SK-N-SH (cell line): ENCODE results near the gene UBTD2. TPM values are rescaled to one million over a fixed set of nuclear protein-coding genes. Genes with fewer than 3 reads are reported as not detected.

Source experiments
- CTCF ChIA-PET: fragments of 300-600, 350-600 bp; formaldehyde crosslinking; extraction: SDS; loops from one replicate; lab custom pipeline; 2021; lab: Yijun Ruan, JAX
- POLR2A ChIA-PET: fragments of 350-600 bp; sonication (Branson Sonifier 250); formaldehyde crosslinking; extraction: SDS; loops from one replicate; lab custom pipeline; 2020; ENCODE audit warnings: antibody characterized with exemption, inconsistent platforms; lab: Yijun Ruan, JAX
- DNase-seq: peaks from one replicate; pipeline ENCODE4 v3.0.0; 2012
- H2AFZ ChIP-seq: fragments of 200-600 bp; sonication (generic); 2 replicates; pipeline ENCODE4 v1.8.1; 2016; ENCODE audit warnings: antibody characterized with exemption, mild to moderate bottlenecking, low read depth
- H3F3A ChIP-seq: fragments of 200-600 bp; sonication (generic); replicated peaks from 2 replicates; pipeline ENCODE3; 2016; ENCODE audit warnings: antibody characterized with exemption, mild to moderate bottlenecking; ENCODE audit not compliant: insufficient read depth
- H3K27ac ChIP-seq, 2 experiments: fragments of 200-500 bp in 1 of 2; fragments of 200-600 bp in 1 of 2; sonication (Bioruptor generic) in 1 of 2; sonication (generic), shearing (Covaris generic) in 1 of 2; 2 replicates each; pipeline versions ENCODE4 v1.5.1 to v1.6.1; 2014 to 2016; ENCODE audit warnings: low read depth in 2 of 2, inconsistent platforms in 1 of 2, low read length in 1 of 2, mild to moderate bottlenecking in 1 of 2, mixed read lengths in 1 of 2
- H3K27me3 ChIP-seq: fragments of 200-600 bp; sonication (generic), shearing (Covaris generic); 2 replicates; pipeline ENCODE4 v1.6.1; 2016; ENCODE audit warnings: mixed run types; ENCODE audit not compliant: insufficient read depth
- H3K36me3 ChIP-seq, 2 experiments: fragments of 200-500 bp in 1 of 2; fragments of 200-600 bp in 1 of 2; sonication (Bioruptor generic) in 1 of 2; sonication (generic) in 1 of 2; replicated peaks in 1 of 2; 2 replicates each; pipeline versions ENCODE3 to v1.5.1; 2014 to 2016; ENCODE audit warnings: low read length in 1 of 2, mild to moderate bottlenecking in 1 of 2; ENCODE audit not compliant: insufficient read depth in 2 of 2, control insufficient read depth in 1 of 2
- H3K4me1 ChIP-seq, 2 experiments: fragments of 200-500 bp in 1 of 2; fragments of 200-600 bp in 1 of 2; sonication (Bioruptor generic) in 1 of 2; sonication (generic), shearing (Covaris generic) in 1 of 2; 2 replicates each; pipeline versions ENCODE4 v1.5.1 to v1.6.1; 2014 to 2016; ENCODE audit warnings: low read depth in 1 of 2, low read length in 1 of 2, mixed run types in 1 of 2; ENCODE audit not compliant: insufficient read depth in 2 of 2, control insufficient read depth in 1 of 2
- H3K4me2 ChIP-seq: fragments of 200-600 bp; sonication (generic), shearing (Covaris generic); 2 replicates; pipeline ENCODE4 v1.6.1; 2017; ENCODE audit warnings: mixed run types
- H3K4me3 ChIP-seq, 2 experiments: fragments of 200-500 bp in 1 of 2; fragments of 200-600 bp in 1 of 2; sonication (Bioruptor generic) in 1 of 2; sonication (generic), shearing (Covaris generic) in 1 of 2; 2 replicates each; pipeline versions ENCODE4 v1.5.1 to v1.8.1; 2014 to 2016; ENCODE audit warnings: low read depth in 2 of 2, inconsistent platforms in 1 of 2, low read length in 1 of 2, mild to moderate bottlenecking in 1 of 2, mixed read lengths in 1 of 2, moderate library complexity in 1 of 2
- H3K79me2 ChIP-seq: fragments of 200-600 bp; sonication (generic); 2 replicates; pipeline ENCODE4 v1.8.1; 2017; ENCODE audit warnings: mild to moderate bottlenecking; ENCODE audit not compliant: insufficient read depth
- H3K9ac ChIP-seq: fragments of 200-600 bp; sonication (generic); 2 replicates; pipeline ENCODE4 v1.6.1; 2017; ENCODE audit warnings: mixed run types
- H3K9me2 ChIP-seq: fragments of 200-600 bp; sonication (generic); 2 replicates; pipeline ENCODE4 v1.6.1; 2017; ENCODE audit warnings: mixed run types
- H3K9me3 ChIP-seq: fragments of 200-600 bp; sonication (generic); 2 replicates; pipeline ENCODE4 v1.6.1; 2017; ENCODE audit warnings: mixed run types, mild to moderate bottlenecking, moderate library complexity
- H4K20me1 ChIP-seq: fragments of 200-600 bp; sonication (generic); 2 replicates; pipeline ENCODE4 v1.6.1; 2017; ENCODE audit warnings: mild to moderate bottlenecking, mixed run types; ENCODE audit not compliant: insufficient read depth
- CHD2 ChIP-seq: fragments of 150-350 bp; IDR thresholded peaks from 2 replicates; pipeline ENCODE4 v1.6.1; 2018; ENCODE audit warnings: low read length; ENCODE audit not compliant: partially characterized antibody
- ELF1 ChIP-seq: IDR thresholded peaks from 2 replicates; pipeline ENCODE4 v1.4.0; 2012
- PBX3 ChIP-seq: IDR thresholded peaks from 2 replicates; pipeline ENCODE4; 2012
- RFX5 ChIP-seq: IDR thresholded peaks from 2 replicates; pipeline ENCODE4 v1.6.1; 2012; ENCODE audit warnings: mild to moderate bottlenecking, improper control_type of control experiment, low read length
- TCF12 ChIP-seq: IDR thresholded peaks from 2 replicates; pipeline ENCODE4 v1.4.0; 2012
- ZBTB33 ChIP-seq: IDR thresholded peaks from 2 replicates; pipeline ENCODE4 v1.4.0; 2012; ENCODE audit warnings: low read depth, borderline replicate concordance
- WGBS: methylation state at CpG from one replicate; pipeline ENCODE4 v1.1.6; 2017; ENCODE audit warnings: low lambda C conversion rate; 5-methylcytosine and 5-hydroxymethylcytosine counted together
- polyA plus RNA-seq, 3 experiments: library from polyadenylated mRNA; depleted of rRNA; stranded (reverse); fragments of >200 nt; gene quantifications; 2 replicates each; pipeline ENCODE4 v1.2.3, GENCODE V29; 2012
- TF ChIP-seq, protein P1 (sequence below): fragments of 150-350 bp; IDR thresholded peaks from 2 replicates; pipeline ENCODE4 v1.6.1; 2017; ENCODE audit warnings: antibody characterized with exemption, low read length, low read depth, borderline replicate concordance
- TF ChIP-seq, protein P2 (sequence below): IDR thresholded peaks from 2 replicates; pipeline ENCODE4 v1.6.1; 2012; ENCODE audit warnings: mild to moderate bottlenecking, low read depth, low read length, moderate library complexity

The UBTD2 gene
- polyA plus RNA-seq, 1 of the 3 experiments (the other 2 are of a cell fraction), result 13.8 TPM

GRCh38 chr5:172311026-172311425 lies 27.5 kb upstream of the UBTD2 start (continued):
- TF ChIP-seq ZBTB33 (no peak), CHD2 (no peak), TCF12 (no peak)
- TF ChIP-seq, protein P1, sequence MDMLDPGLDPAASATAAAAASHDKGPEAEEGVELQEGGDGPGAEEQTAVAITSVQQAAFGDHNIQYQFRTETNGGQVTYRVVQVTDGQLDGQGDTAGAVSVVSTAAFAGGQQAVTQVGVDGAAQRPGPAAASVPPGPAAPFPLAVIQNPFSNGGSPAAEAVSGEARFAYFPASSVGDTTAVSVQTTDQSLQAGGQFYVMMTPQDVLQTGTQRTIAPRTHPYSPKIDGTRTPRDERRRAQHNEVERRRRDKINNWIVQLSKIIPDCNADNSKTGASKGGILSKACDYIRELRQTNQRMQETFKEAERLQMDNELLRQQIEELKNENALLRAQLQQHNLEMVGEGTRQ, result no peak
- TF ChIP-seq, protein P2, sequence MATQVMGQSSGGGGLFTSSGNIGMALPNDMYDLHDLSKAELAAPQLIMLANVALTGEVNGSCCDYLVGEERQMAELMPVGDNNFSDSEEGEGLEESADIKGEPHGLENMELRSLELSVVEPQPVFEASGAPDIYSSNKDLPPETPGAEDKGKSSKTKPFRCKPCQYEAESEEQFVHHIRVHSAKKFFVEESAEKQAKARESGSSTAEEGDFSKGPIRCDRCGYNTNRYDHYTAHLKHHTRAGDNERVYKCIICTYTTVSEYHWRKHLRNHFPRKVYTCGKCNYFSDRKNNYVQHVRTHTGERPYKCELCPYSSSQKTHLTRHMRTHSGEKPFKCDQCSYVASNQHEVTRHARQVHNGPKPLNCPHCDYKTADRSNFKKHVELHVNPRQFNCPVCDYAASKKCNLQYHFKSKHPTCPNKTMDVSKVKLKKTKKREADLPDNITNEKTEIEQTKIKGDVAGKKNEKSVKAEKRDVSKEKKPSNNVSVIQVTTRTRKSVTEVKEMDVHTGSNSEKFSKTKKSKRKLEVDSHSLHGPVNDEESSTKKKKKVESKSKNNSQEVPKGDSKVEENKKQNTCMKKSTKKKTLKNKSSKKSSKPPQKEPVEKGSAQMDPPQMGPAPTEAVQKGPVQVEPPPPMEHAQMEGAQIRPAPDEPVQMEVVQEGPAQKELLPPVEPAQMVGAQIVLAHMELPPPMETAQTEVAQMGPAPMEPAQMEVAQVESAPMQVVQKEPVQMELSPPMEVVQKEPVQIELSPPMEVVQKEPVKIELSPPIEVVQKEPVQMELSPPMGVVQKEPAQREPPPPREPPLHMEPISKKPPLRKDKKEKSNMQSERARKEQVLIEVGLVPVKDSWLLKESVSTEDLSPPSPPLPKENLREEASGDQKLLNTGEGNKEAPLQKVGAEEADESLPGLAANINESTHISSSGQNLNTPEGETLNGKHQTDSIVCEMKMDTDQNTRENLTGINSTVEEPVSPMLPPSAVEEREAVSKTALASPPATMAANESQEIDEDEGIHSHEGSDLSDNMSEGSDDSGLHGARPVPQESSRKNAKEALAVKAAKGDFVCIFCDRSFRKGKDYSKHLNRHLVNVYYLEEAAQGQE, result no peak

DNA sequence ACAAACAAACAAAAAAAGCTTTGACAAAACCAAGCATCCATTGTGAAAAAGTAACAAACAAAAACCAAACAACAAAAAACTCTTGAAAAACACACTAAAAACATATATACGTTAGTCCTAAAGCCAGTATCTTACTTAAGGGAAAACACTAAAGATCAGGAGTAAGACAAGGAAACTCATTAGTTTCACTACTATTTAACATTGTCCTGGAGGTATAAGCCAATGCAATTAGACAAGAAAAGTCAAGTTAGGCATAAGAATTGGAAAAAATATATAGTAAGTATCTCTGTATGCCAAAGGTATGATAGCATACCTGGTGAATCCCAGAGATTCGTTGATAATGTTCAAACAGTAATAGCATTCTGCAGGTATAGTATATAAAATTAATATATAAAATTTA lies 21.8 kb upstream of the UBTD2 start:
- Histone ChIP-seq H3K27me3 (no peaks in the 10 kb centered on the region), H4K20me1 (no peaks in the 10 kb centered on the region), H3K9ac (no peak overlapping the region), H2AFZ (no peak overlapping the region), H3K27ac (no peak overlapping the region), H3K4me3 (no peak overlapping the region), H3K36me3 (no peaks in the 10 kb centered on the region), H3K79me2 (no peaks in the 10 kb centered on the region), H3K9me3 (no peaks in the 10 kb centered on the region; the same call in 1 of the 2 replicates), H3K9me2 (no peaks in the 10 kb centered on the region), H3F3A (no peaks in the 10 kb centered on the region), H3K4me1 (no peaks in the 10 kb centered on the region), H3K4me2 (no peak overlapping the region)
- TF ChIP-seq PBX3 (no peak), RFX5 (no peak), ELF1 (no peak)
- ChIA-PET CTCF (interaction anchor here (2.8 kb wide), 1 partner anchor 12 kb away, joined by 11 read pairs; no protein-coding TSS in a partner anchor), POLR2A (no interaction called here)
- 53% methylated on average over 2 of the region's 2 CpGs for WGBS
- DNase-seq, result no peak
